Left kidney (tissue), 2 donors: ENCODE data around the gene ANGPTL4. TPM values are rescaled to one million over a fixed set of nuclear protein-coding genes. Genes with fewer than 3 reads are reported as not detected.

ENCODE experiments used
- DNase-seq: peaks from one replicate; pipeline ENCODE4 v3.0.0-alpha.2; 2013
- polyA plus RNA-seq: library from polyadenylated mRNA; unstranded; fragments of 120-200 nt; gene quantifications from one replicate; pipeline ENCODE4 v1.2.1, GENCODE V29; 2013; ENCODE audit not compliant: insufficient read length

The ANGPTL4 gene
- polyA plus RNA-seq, 1 donor = 3.6 TPM

DNA sequence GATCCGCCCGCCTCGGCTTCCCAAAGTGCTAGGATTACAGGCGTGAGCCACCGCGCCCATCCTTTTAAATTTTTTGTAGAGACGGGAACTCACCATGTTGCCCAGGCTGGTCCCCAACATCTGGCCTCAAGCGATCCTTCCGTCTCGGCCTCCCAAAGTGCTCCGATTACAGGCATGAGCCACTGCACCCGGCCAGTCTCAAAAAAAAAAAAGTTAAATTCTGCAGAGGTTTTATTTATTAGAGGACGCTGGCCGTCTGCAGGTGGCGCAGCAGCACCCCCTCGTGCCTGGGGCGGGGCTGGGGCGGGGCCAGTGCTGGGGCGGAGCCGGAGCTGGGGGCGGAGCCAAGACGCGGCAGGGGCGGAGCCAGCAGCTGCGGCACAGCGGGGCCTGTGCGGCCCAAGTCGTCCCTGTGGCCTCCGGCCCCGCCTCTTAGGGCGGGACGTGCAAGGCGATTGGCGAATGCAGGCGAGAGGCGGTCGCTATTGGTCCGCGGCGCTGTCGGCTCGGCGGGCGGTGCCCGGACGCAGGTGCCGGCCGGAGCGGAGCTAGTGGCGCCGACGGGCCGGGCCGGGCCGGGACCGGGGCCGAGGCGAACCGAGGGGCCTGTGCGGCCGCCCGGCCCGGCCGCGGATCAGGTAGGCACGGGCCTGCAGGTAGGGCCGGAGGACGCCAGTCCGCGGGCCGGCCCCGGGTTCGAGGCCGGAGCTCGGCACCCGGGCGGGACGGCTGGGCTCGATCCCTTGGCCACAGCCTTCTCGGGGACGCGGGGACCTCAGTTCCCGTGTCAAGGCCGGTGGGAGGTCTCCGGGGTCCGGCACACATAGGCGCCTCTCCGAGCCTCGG, 49.1 kb downstream of the ANGPTL4 start, which contains the start of gene MARCHF2:
TSS of gene MARCHF2 (plus strand) at position 523 of the 846 bp plus-strand sequence. CDS start 8,536 bp downstream, outside the sequence.
- peak; percentile 93 for DNase-seq

DNA sequence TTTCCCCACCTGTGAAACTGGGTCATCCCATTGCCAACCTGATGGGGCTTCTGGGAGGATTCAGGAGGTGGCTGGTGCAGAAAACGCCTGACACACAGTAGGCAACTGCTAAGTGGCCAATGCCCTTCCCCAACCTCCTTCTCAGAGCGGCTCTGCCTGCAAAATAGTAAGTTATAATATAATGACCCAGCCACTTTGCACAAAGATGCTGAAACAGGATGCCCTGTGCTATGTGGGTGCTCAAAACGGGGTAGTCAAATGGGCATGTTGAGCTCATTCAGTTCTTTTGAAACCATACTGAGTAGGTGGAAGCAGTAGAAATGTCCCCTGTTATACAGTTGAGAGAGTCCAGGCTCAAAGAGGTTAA, 49.7 kb downstream of the ANGPTL4 start:
- DNase-seq = no peak

DNA sequence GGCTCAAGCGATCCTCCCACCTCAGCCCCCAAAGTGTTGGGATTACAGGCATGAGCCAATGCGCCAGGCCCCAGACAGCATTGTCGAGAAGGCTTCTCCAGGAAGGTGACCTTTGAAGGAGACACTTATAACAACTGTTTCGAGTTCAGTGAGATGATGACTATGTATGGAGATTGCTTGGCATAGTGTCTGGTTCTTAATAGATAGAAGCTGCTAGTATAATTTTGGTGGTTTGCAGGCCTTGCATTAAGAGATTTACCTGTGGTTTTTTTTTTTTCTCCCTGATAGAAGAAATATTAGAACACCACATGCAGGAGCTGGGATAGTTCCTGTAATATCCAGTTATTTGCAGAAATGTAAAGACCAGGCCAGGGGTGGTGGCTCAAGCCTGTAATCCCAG, 52.8 kb downstream of the ANGPTL4 start:
- no peak for DNase-seq

DNA sequence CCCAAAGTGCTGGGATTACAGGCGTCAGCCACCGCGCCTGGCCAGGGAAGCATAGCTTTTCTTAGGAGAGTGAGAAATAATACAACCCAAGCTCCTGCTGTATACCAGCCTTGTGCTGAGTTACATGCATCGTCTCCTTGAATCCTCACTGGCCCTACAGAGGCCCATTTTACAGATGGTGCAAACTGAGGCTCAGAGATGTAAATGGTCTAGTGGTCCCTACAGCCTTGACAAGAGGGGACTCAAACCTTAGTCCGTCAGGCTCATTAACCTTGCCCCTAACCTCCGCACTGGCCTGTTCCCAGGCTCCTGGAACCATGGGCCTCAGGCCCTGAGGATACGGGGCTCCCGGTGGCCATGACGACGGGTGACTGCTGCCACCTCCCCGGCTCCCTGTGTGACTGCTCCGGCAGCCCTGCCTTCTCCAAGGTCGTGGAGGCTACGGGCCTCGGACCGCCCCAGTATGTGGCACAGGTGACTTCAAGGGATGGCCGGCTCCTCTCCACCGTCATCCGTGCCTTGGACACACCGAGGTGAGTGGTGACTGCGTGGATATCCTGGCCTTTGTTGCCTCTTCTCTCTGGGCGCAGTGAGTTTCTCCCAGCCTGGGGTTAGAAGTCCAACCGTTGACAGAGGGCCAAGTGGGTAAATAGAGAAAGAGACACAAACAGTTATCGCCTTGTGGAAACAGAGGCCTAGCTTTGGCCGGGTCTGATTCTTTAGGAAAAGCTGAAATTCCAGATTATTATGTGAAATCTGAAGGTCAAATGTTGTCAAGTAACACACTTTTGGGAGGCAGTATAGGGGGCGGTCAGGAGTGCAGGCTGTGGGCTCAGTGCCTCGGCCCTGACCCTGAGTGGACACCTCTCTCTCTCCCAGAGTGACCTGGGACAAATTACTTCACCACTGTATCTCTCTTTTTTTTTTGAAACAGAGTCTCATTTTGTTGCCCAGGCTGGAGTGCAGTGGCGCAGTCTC, 57.8 kb downstream of the ANGPTL4 start:
- DNase-seq = no peak

DNA sequence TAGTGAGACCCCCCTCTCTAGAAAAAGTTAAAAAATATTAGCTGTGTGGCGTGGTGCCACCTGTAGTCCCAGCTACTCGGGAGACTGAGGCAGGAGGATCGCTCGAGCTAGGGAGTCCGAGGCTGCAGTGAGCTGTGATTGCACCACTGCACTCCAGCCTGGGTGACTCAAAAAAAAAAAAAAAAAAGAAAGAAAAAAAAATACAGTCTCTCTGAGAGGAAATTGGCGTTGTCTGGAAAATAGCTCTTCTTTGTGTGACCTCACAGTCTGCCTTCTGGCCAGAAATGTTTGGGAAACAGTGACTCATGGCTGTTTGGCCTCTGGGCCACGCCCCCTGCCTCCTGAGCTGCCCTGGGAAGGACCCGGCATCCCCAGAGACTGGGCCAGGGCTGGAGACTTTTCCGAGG, 59.9 kb downstream of the ANGPTL4 start:
- DNase-seq = no peak

Other genes with a start within 250 kb of the ANGPTL4 start
- 59.0 TPM for gene FBN3, start 214.6 kb upstream of the ANGPTL4 start, polyA plus RNA-seq
- gene CERS4, start 154.8 kb upstream of the ANGPTL4 start, polyA plus RNA-seq = 38.8 TPM
- 27.0 TPM for gene CD320, start 55.8 kb upstream of the ANGPTL4 start, polyA plus RNA-seq
- gene NDUFA7, start 42.8 kb upstream of the ANGPTL4 start, polyA plus RNA-seq = 43.6 TPM
- gene RPS28, start 42.7 kb upstream of the ANGPTL4 start, polyA plus RNA-seq = 354 TPM
- 6.1 TPM for gene KANK3, start 20.9 kb upstream of the ANGPTL4 start, polyA plus RNA-seq
- gene RAB11B, start 26.2 kb downstream of the ANGPTL4 start, polyA plus RNA-seq = 137 TPM
- gene MARCHF2, start 49.1 kb downstream of the ANGPTL4 start, polyA plus RNA-seq = 12.4 TPM
- gene HNRNPM, start 80.8 kb downstream of the ANGPTL4 start, polyA plus RNA-seq = 472 TPM
- gene PRAM1, start 138.5 kb downstream of the ANGPTL4 start, polyA plus RNA-seq = 1.5 TPM
- 22.8 TPM for gene ZNF414, start 150.0 kb downstream of the ANGPTL4 start, polyA plus RNA-seq
- 10.8 TPM for gene MYO1F, start 213.3 kb downstream of the ANGPTL4 start, polyA plus RNA-seq
- 43.5 TPM for gene ADAMTS10, start 246.6 kb downstream of the ANGPTL4 start, polyA plus RNA-seq